Measurements from ENCODE around the gene NUP155.
"Not testable (repeated sequence)": the region's sequence is repeated elsewhere in the genome, so short reads cannot be mapped to it uniquely, and the experiment has no call there.

The NUP155 gene

DNA sequence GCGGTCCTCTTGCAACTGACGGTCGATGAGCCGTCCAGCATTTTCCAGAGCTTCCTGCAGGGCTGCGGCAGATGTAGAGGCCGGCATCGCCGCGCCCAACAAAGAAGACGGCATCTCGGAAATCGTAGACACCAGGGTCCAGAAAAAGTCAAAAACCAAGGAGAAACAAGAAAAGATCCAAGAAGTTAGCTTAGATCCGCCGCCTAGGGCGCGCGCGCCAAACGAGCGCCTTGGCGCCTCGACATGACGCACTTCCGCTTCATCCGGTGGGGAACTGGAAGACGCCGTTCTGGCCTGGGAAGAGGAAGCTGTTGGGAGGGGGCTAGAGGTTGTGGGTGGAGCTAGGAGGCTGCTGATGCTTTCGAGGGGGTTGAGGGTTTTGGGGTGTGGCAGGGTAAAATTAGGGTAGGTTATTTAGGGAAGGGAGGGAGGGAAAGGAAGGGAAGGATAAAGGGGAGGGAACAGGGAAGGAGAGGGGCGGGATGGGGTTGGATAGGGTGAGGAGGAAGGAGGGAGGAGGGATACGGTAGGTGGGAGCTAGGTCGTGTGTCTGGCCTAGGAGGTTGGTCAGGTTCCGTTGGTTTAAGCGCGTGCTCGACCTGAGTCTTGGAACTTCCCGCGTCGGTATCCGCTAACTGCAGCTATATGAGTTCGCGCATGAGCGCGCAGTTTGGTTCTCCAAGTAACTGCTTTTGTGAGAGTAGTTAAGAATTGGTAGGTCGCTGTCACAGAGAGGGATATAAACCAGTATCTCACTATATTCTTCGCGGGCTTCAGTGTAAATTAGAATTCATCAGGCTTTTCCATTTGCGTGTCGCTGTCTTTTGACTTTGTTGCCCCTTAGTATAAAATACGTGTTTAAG lies at the start of gene NUP155:
NUP155 (minus strand) TSS at position 243 of the 863 bp plus-strand sequence; CDS start at position 114, 129 bp downstream.
- DNase-seq (ENCODE audit: low read depth in 2 of 2, low spot score in 1 of 2) = peak; percentile 70 to 74

GRCh38 chr5:37417347-37417746 lies 46.4 kb upstream of the NUP155 start:
- no peak for DNase-seq (ENCODE audit: low read depth in 2 of 2, low spot score in 1 of 2)

- DNase-seq (ENCODE audit: low read depth in 2 of 2, low spot score in 1 of 2) = not testable (repeated sequence)
Observed at GRCh38 chr5:37415456-37415855, 44.5 kb upstream of the NUP155 start.

DNA sequence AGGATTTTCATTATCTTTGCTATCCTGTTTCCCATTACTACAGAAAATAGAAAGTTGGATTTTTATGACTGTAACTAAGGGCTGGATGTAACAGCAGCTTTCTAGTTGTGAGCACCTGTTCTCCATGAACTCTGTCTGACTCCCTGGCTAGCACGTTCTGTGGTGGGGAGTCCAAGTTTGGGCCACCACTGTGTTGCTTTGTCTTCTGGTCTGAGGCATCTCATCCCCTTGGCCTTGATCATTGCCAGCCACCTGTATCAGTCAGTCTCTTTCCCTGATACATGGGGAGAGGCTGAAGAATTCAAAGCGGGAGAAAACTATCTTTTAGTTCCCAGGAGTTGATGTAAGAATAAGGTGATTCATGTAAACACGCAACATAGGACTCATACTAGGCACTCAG lies 41.6 kb upstream of the NUP155 start:
- no peak for DNase-seq (ENCODE audit: low read depth in 2 of 2, low spot score in 1 of 2)

DNA sequence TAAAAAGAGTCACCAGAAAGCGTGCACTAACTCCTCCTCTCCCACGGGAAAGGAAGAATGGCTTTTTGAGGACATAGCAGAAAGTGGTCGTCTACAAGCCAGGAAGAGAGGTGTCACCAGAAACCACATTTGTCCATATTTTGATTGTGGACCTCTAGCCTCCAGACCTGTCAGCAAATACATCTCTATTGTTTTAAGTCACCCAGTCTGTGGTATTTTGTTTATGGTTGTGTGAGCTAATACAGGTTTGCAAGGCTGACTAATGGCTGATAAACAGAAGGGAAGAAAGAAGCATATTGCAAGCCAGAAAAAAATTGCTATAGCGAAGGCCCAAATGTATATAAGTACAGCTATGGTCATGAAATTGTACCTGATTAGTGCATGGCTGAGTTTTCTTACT lies 29.6 kb upstream of the NUP155 start:
- DNase-seq (ENCODE audit: low read depth in 2 of 2, low spot score in 1 of 2) = no peak

- no peak for DNase-seq (ENCODE audit: low read depth in 2 of 2, low spot score in 1 of 2)
Observed at GRCh38 chr5:37396352-37396751, 25.4 kb upstream of the NUP155 start.

DNA sequence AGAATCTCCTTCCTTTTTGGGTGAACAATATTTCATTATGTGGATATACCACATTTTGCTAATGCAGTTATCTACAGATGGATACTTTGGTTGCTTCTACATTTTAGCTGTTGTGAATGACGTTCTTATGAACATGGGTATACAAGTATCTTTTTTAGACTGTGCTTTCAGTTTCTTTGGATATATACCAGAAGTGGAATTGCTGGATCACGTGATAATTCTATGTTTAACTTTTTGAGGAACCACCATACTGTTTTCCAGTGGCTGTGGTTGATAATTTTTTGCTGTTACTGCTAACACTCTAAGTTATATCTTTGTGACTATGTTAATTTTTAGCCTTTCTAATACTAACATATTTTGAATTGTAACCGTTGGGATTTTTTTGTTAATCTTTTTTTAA lies 20.7 kb upstream of the NUP155 start:
- DNase-seq (ENCODE audit: low read depth in 2 of 2, low spot score in 1 of 2) = no peak

DNA sequence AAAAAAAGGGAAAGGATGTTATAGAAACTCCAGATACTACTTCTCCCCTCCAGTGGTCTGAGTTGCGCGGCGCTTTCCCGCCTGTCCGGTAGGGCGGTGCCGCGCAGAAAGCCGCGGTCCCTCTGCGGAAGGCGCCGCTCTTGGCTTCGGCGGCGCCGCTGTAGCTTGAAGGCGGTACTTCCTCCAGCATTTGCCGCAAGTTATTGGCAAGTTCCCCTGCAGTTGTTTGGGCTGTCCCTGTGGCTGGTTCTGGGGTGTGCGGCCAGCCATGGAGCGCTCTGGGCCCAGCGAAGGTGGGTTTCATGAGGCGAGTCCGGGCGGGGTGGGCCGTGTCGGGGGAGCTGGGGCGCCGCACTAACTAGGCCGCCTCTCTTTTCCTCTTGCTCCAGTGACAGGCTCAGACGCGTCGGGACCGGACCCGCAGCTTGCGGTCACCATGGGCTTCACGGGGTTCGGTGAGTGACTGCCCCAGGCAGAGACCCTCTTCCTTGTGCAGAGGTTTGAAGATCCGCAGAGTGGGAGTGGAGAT lies 8.3 kb upstream of the NUP155 start, which contains the start of gene WDR70:
WDR70 (plus strand) TSS at position 219 of the 529 bp plus-strand sequence; CDS start at position 269, 50 bp downstream.
- peak; percentile 48 to 65 for DNase-seq (ENCODE audit: low read depth in 2 of 2, low spot score in 1 of 2)

- DNase-seq (ENCODE audit: low read depth in 2 of 2, low spot score in 1 of 2) = not testable (repeated sequence)
Observed at GRCh38 chr5:37378066-37378465, 7.2 kb upstream of the NUP155 start.

DNA sequence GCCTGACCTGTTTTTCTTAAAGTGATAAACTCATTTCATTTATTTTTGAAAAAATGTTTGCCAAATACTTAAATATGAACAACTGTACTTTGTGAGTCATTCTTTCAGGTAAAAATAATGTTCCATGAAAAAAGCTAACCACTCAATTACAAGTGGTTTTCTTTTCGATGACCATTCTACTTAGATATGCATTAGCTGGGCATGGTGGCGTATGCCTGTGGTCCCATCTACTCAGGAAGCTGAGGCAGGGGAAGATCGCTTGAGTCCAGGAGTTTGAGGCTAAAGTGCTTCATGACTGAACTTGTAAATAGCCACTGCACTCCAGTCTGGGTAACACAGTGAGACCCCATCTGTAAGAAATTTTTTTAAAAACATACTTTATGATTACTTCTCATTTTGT lies 4.2 kb upstream of the NUP155 start:
- no peak for DNase-seq (ENCODE audit: low read depth in 2 of 2, low spot score in 1 of 2)

GRCh38 chr5:37370550-37370863 lies 399 bp downstream of the NUP155 start:
- DNase-seq (ENCODE audit: low read depth in 2 of 2, low spot score in 1 of 2) = no peak

GRCh38 chr5:37355161-37355560 lies 15.7 kb downstream of the NUP155 start:
- no peak for DNase-seq (ENCODE audit: low read depth in 2 of 2, low spot score in 1 of 2)

GRCh38 chr5:37342741-37343140 lies 28.2 kb downstream of the NUP155 start:
- DNase-seq (ENCODE audit: low read depth in 2 of 2, low spot score in 1 of 2) = not testable (repeated sequence)

GRCh38 chr5:37334754-37335153 lies 36.2 kb downstream of the NUP155 start:
- DNase-seq (ENCODE audit: low read depth in 2 of 2, low spot score in 1 of 2) = not testable (repeated sequence)

DNA sequence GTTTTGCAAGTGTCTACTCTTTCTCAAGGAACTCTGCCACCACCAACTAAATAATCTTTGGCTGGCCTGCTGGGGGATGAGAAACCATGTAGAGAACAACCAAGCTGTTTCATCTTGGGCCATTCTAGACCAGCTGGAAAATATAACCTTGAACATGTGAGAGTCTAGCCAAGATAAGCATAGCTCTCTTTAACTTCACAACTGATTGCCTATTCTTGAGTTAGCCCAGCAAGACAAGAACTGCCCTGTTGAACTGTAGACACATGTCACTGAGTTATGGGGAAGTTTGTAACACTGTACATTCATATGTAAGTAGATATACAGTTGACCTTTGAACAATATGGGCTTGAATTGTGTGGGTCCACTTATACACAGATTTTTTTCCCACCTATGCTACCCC lies 44.4 kb downstream of the NUP155 start:
- no peak for DNase-seq (ENCODE audit: low read depth in 2 of 2, low spot score in 1 of 2)

DNA sequence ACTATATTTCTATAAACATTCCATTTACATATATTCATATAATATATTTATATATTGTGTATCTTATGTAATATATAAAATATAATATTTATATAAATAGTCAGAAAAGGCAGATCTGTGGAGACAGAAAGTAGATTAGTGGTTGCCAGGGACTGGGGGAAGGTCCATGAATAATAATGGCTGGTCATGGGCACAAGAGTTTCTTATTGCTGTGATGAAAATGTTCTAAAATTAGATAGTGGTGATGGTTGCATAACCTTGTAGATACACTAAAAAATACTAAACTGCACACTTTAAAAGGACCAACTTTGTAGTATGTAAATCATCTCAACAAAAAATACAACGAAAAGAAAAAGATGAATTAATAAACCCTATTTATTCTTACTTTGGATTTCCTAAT lies 47.3 kb downstream of the NUP155 start:
- no peak for DNase-seq (ENCODE audit: low read depth in 2 of 2, low spot score in 1 of 2)

DNA sequence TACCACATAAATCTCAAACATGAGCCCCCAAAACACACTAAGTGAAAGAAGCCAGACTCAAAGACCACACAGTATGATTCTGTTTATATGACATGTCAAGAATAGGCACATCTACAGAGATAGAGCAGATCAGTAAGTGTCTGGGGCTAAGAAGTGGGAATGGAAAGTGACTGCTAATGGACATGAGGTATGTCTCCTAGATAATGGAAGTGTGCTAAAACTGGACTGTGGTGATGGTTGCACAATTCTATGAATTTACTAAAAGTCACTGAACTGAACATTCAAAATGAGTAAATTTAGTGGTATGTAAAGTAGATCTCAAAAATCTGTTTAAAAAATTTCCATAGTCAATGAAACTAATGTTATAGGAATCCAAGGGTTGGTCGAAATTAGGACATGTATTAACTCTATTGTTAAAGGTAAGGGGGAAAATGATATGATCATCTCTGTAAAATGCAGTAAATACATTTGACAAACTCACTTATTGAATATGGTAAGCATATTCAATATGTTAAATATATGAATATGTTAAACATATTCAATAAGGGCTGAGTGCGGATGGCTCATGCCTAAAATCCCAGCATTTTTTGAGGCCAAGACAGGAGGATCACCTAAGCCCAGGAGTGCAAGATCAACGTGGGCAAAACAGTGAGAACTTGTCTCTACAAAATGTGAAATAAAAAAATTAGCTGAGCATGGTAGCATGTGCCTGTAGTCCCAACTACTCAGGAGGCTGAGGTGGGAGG lies 51.7 kb downstream of the NUP155 start:
- no peak for DNase-seq (ENCODE audit: low read depth in 2 of 2, low spot score in 1 of 2)

- no peak for DNase-seq (ENCODE audit: low read depth in 2 of 2, low spot score in 1 of 2)
Observed at GRCh38 chr5:37316027-37316426, 54.9 kb downstream of the NUP155 start.

DNA sequence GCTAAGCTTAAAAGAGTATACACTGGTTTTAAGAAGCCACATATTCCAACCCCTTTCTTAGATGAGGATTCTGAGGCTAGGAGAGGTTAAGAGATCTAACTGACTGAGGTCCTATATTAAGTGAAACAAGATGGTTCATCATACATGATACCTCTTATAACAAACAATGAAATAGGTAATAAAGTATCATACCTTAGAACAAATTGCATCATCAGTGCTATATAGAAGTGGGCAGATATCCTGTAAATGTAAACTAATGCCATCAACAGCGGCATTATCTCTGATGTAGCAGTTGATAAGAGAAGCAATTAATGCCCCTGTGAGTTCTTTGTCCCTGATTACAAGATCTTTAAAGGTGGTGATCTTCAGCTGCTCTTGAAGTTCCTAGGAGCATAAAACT lies 60.5 kb downstream of the NUP155 start:
- no peak for DNase-seq (ENCODE audit: low read depth in 2 of 2, low spot score in 1 of 2)

- DNase-seq (ENCODE audit: low read depth in 2 of 2, low spot score in 1 of 2) = no peak
Observed at GRCh38 chr5:37308793-37309192, 62.1 kb downstream of the NUP155 start.

DNA sequence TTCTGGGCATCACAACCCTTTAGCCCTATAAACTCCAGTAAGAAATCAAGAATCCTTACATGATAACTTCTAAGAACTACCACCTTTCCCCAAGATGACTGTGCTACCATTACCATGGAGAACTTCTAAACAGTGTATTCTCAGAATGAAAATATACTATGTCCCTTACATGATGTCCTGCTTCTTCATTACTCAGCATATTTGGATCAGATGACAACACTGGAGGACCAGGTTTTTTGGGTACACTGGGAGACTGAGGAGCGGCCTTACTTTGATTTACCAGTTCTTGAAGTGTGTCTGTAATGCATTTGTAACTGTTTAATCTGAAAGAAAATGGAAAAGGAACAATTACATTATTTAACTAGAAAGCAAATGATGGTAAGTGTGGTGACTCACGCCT lies 66.0 kb downstream of the NUP155 start:
- DNase-seq (ENCODE audit: low read depth in 2 of 2, low spot score in 1 of 2) = no peak

DNA sequence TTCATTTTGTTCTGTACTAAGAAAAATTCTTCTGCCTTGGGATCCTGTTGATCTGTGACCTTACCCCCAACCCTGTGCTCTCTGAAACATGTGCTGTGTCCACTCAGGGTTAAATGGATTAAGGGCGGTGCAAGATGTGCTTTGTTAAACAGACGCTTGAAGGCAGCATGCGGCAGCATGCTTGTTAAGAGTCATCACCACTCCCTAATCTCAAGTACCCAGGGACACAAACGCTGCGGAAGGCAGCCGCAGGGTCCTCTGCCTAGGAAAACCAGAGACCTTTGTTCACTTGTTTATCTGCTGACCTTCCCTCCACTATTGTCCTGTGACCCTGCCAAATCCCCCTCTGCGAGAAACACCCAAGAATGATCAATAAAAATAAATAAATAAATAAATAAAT lies 74.6 kb downstream of the NUP155 start:
- DNase-seq (ENCODE audit: low read depth in 2 of 2, low spot score in 1 of 2) = not testable (repeated sequence)

Data from stimulated activated CD8-positive, alpha-beta memory T cell treated with anti-CD3 and anti-CD28 coated beads, Interleukin-4, amount 100 ng/mL, for 1 hour (primary cell).